K562 (cell line): ENCODE measurements around the gene CS. TPM values are rescaled to one million over a fixed set of nuclear protein-coding genes. Genes with fewer than 3 reads are reported as not detected.
A peak's percentile ranks its signal among the peaks of the same experiment; 100 is the strongest.

ENCODE experiments used
- ARID1B ChIP-seq: fragments of 450-650 bp; IDR thresholded peaks from 2 replicates; pipeline ENCODE4 v1.6.1; 2016; ENCODE audit warnings: antibody characterized with exemption, mild to moderate bottlenecking, inconsistent platforms
- BCL6 ChIP-seq: fragments of 250-450 bp; sonication (Bioruptor Pico); IDR thresholded peaks from 2 replicates; pipeline ENCODE4 v1.4.0; 2020
- CBX8 ChIP-seq: fragments of 200-600 bp; sonication (generic); IDR thresholded peaks from 2 replicates; pipeline ENCODE4 v1.6.1; 2012; ENCODE audit warnings: borderline replicate concordance, mixed run types, low read depth, mild to moderate bottlenecking, moderate library complexity, mixed read lengths, low read length, control low read depth, inconsistent platforms; ENCODE audit not compliant: poor library complexity, severe bottlenecking; ENCODE audit errors: extremely low read depth
- CCAR2 ChIP-seq: fragments of 200-400 bp; formaldehyde crosslinking; IDR thresholded peaks from 2 replicates; pipeline ENCODE4 v1.6.1; 2017; ENCODE audit warnings: mild to moderate bottlenecking, low read depth, low read length
- CHCHD3 ChIP-seq: fragments of 250-450 bp; sonication (Bioruptor Pico); IDR thresholded peaks from 2 replicates; pipeline ENCODE4 v2.1.2; 2022; ENCODE audit warnings: mild to moderate bottlenecking
- CREB1 ChIP-seq, 2 experiments: sonication (generic) in 1 of 2; formaldehyde crosslinking in 1 of 2; IDR thresholded peaks; 2 replicates each; pipeline versions ENCODE4 v1.6.1 to v1.8.0; 2012 to 2022; ENCODE audit warnings: inconsistent platforms in 1 of 2, mild to moderate bottlenecking in 1 of 2, missing genetic modification reagents in 1 of 2, moderate library complexity in 1 of 2
- DLX4 ChIP-seq: fragments of 250-450 bp; sonication (Bioruptor Pico); IDR thresholded peaks from 2 replicates; pipeline ENCODE4 v1.6.1; 2021; ENCODE audit warnings: mild to moderate bottlenecking
- ERF ChIP-seq: fragments of 450-650 bp; formaldehyde crosslinking; IDR thresholded peaks from 2 replicates; pipeline ENCODE4 v1.4.0; 2020; ENCODE audit warnings: mild to moderate bottlenecking, mixed read lengths
- ETV6 ChIP-seq, 3 experiments: fragments of 150-350 bp in 1 of 3; sonication (generic) in 1 of 3; formaldehyde crosslinking in 1 of 3; IDR thresholded peaks; 2 replicates each; pipeline versions ENCODE4 v1.6.1 to v1.8.0; 2014 to 2022; ENCODE audit warnings: borderline replicate concordance in 2 of 3, low read depth in 2 of 3, antibody characterized with exemption in 1 of 3, low read length in 1 of 3, mild to moderate bottlenecking in 1 of 3, missing genetic modification reagents in 1 of 3
- FOXA1 ChIP-seq: fragments of 450-650 bp; IDR thresholded peaks from 2 replicates; pipeline ENCODE4 v1.6.1; 2016; ENCODE audit warnings: mild to moderate bottlenecking, borderline replicate concordance
- GATA2 ChIP-seq: sonication (generic); formaldehyde crosslinking; IDR thresholded peaks from 2 replicates; pipeline ENCODE4 v1.4.0; 2020; ENCODE audit warnings: mild to moderate bottlenecking, missing genetic modification reagents
- GTF2E2 ChIP-seq: fragments of 200-800 bp; sonication (Bioruptor generic); IDR thresholded peaks from 2 replicates; pipeline ENCODE4 v1.6.1; 2016; ENCODE audit warnings: missing genetic modification characterization, missing compliant biosample characterization
- IRF2 ChIP-seq: sonication (generic); formaldehyde crosslinking; IDR thresholded peaks from 2 replicates; pipeline ENCODE4 v1.8.1; 2022; ENCODE audit warnings: mild to moderate bottlenecking, missing genetic modification reagents
- MCM2 ChIP-seq: fragments of 450-650 bp; IDR thresholded peaks from 2 replicates; pipeline ENCODE4 v1.6.1; 2017; ENCODE audit warnings: low read depth, mild to moderate bottlenecking
- MIER1 ChIP-seq: fragments of 450-650 bp; IDR thresholded peaks from 2 replicates; pipeline ENCODE4 v1.6.1; 2016; ENCODE audit warnings: antibody characterized with exemption, mild to moderate bottlenecking, low read depth
- NCOA2 ChIP-seq, 2 experiments: fragments of 450-650 bp; IDR thresholded peaks; 2 replicates each; pipeline ENCODE4 v1.6.1; 2018; ENCODE audit warnings: mild to moderate bottlenecking in 2 of 2, moderate library complexity in 1 of 2; ENCODE audit not compliant: partially characterized antibody in 2 of 2
- NCOA6 ChIP-seq: fragments of 450-650 bp; IDR thresholded peaks from 2 replicates; pipeline ENCODE4 v1.6.1; 2017; ENCODE audit warnings: mild to moderate bottlenecking
- NFATC3 ChIP-seq: fragments of 450-650 bp; IDR thresholded peaks from 2 replicates; pipeline ENCODE4 v1.6.1; 2017; ENCODE audit warnings: mild to moderate bottlenecking
- NR4A1 ChIP-seq, 2 experiments: fragments of 250-450 bp in 1 of 2; fragments of 450-650 bp in 1 of 2; sonication (Bioruptor Pico) in 1 of 2; IDR thresholded peaks; 2 replicates each; pipeline versions ENCODE4 v1.4.0 to v1.6.1; 2016 to 2020; ENCODE audit warnings: mild to moderate bottlenecking in 2 of 2, missing compliant biosample characterization in 1 of 2, missing genetic modification characterization in 1 of 2, moderate library complexity in 1 of 2
- PURB ChIP-seq: sonication (generic); formaldehyde crosslinking; IDR thresholded peaks from 2 replicates; pipeline ENCODE4 v1.9.0; 2021; ENCODE audit warnings: low read depth, mild to moderate bottlenecking, missing genetic modification reagents
- RBM15 ChIP-seq: fragments of 200-400 bp; formaldehyde crosslinking; IDR thresholded peaks from 2 replicates; pipeline ENCODE4 v1.6.1; 2018; ENCODE audit warnings: mild to moderate bottlenecking, low read length, moderate library complexity; ENCODE audit not compliant: insufficient read depth
- SIN3A ChIP-seq, 2 experiments: fragments of 150-350 bp in 1 of 2; IDR thresholded peaks; 2 replicates each; pipeline ENCODE4 v1.6.1; 2011 to 2016; ENCODE audit warnings: borderline replicate concordance in 2 of 2, low read depth in 2 of 2, low read length in 2 of 2, mild to moderate bottlenecking in 2 of 2, moderate library complexity in 2 of 2; ENCODE audit not compliant: control insufficient read depth in 1 of 2
- SMAD2 ChIP-seq: fragments of 150-350 bp; IDR thresholded peaks from 2 replicates; pipeline ENCODE4 v1.6.1; 2014; ENCODE audit warnings: low read depth, mild to moderate bottlenecking, low read length
- TAF1 ChIP-seq: IDR thresholded peaks from 2 replicates; pipeline ENCODE4 v1.6.1; 2011; ENCODE audit warnings: mild to moderate bottlenecking, low read length, moderate library complexity; ENCODE audit not compliant: insufficient read depth, control insufficient read depth, severe bottlenecking; ENCODE audit errors: extremely low read depth
- WHSC1 ChIP-seq: IDR thresholded peaks from one replicate; pipeline ENCODE4 v1.6.1; 2012; ENCODE audit warnings: low read length, control low read depth, inconsistent platforms
- YBX1 ChIP-seq: fragments of 450-650 bp; IDR thresholded peaks from 2 replicates; pipeline ENCODE4 v1.7.1; 2016; ENCODE audit warnings: mild to moderate bottlenecking
- ZNF143 ChIP-seq: sonication (generic); formaldehyde crosslinking; IDR thresholded peaks from 2 replicates; pipeline ENCODE4 v1.9.0; 2022; ENCODE audit warnings: mild to moderate bottlenecking, missing genetic modification reagents
- ZNF324 ChIP-seq: fragments of 250-450 bp; sonication (Bioruptor Pico); IDR thresholded peaks from 2 replicates; pipeline ENCODE4 v1.4.0; 2020; ENCODE audit warnings: mild to moderate bottlenecking
- ZNF445 ChIP-seq: fragments of 250-450 bp; sonication (Bioruptor Pico); IDR thresholded peaks from 2 replicates; pipeline ENCODE4 v1.4.0; 2020; ENCODE audit warnings: low read depth, mild to moderate bottlenecking, moderate library complexity
- polyA plus RNA-seq, 8 experiments: library from polyadenylated mRNA; depleted of rRNA in 4 of 8; stranded (reverse) in 5 of 8; unstranded in 3 of 8; fragments of >200 nt; fragmentation: Nextera tagmentation in 2 of 8; fragmentation: Illumina TruSeq in 1 of 8; extraction: Ambion mirVana in 2 of 8; extraction: Trizol in 1 of 8; gene quantifications; 2 replicates each; pipeline versions ENCODE4 v1.2.1 to v1.2.3, GENCODE V29; 2011 to 2014; ENCODE audit warnings: inconsistent platforms in 1 of 8, missing spikeins in 1 of 8
- total RNA-seq, 7 experiments: library from RNA; depleted of rRNA in 6 of 7; stranded (reverse); fragments of >200 nt in 6 of 7; fragmentation: Illumina TruSeq in 2 of 7; extraction: Trizol in 2 of 7; gene quantifications; 2 replicates each; pipeline versions ENCODE4 v1.2.1 to v1.2.3, GENCODE V29; 2011 to 2021; ENCODE audit warnings: low replicate concordance in 1 of 7

CS gene
- total and polyA plus RNA-seq, 9 of the 15 experiments (the other 6 are each of a cell fraction or from before 2014, with no cell fraction given), result 99.9 to 390 (median 149) TPM

- TF ChIP-seq TAF1, result peak; percentile 52
- TF ChIP-seq GTF2E2 (tag), result peak; percentile 64; the same call in 1 of the 2 replicates
- TF ChIP-seq ZNF143 (CRISPR knock-in tag), result no peak
- TF ChIP-seq NCOA2 (IDR thresholded peaks at IDR 0.05; ENCODE audit: partially characterized antibody in 2 of 2), result no peak
- no peak for TF ChIP-seq MIER1
- no peak for TF ChIP-seq NR4A1 (CRISPR knock-in tag; IDR thresholded peaks at IDR 0.05)
- no peak; the same call in 1 of the 2 replicates for TF ChIP-seq NR4A1 (tag; IDR thresholded peaks at IDR 0.05)
- TF ChIP-seq PURB, result no peak
- no peak for TF ChIP-seq MCM2
- TF ChIP-seq ZNF445 (CRISPR knock-in tag), result no peak
- no peak for TF ChIP-seq SMAD2
- no peak for TF ChIP-seq RBM15
- peak; percentile 56 for TF ChIP-seq ARID1B
- 0 out of 2 replicates have a peak, but pooled peaks have one; percentile 72 for TF ChIP-seq NFATC3
- TF ChIP-seq ERF (CRISPR knock-in tag), result no peak
- no peak for TF ChIP-seq DLX4 (CRISPR knock-in tag)
- TF ChIP-seq CREB1 (IDR thresholded peaks at IDR 0.05), result peak; percentile 53
- peak; percentile 70 for TF ChIP-seq CREB1 (CRISPR knock-in tag; IDR thresholded peaks at IDR 0.05)
- TF ChIP-seq CHCHD3 (CRISPR knock-in tag), result no peak
- TF ChIP-seq BCL6 (CRISPR knock-in tag), result no peak
- TF ChIP-seq ETV6 (IDR thresholded peaks at IDR 0.05; ENCODE audit: borderline replicate concordance in 1 of 2, low read depth in 2 of 2, low read length in 1 of 2), result peak; percentile 65 to 73; a peak in 2 of 4 replicates
- no peak for TF ChIP-seq ETV6 (CRISPR knock-in tag; IDR thresholded peaks at IDR 0.05; ENCODE audit: borderline replicate concordance)
- no peak for TF ChIP-seq CCAR2
- no peak for TF ChIP-seq CBX8
- no peak for TF ChIP-seq FOXA1
- 0 out of 2 replicates have a peak, but pooled peaks have one; percentile 10 for TF ChIP-seq GATA2 (CRISPR knock-in tag)
- no peak for TF ChIP-seq NCOA6
- 0 out of 2 replicates have a peak, but pooled peaks have one; percentile 16 for TF ChIP-seq ZNF324 (CRISPR knock-in tag)
- TF ChIP-seq IRF2 (CRISPR knock-in tag), result no peak
- TF ChIP-seq YBX1, result no peak
- no peak for TF ChIP-seq WHSC1
- TF ChIP-seq SIN3A (IDR thresholded peaks at IDR 0.05; ENCODE audit: borderline replicate concordance in 2 of 2, control insufficient read depth in 1 of 2, low read depth in 2 of 2, low read length in 2 of 2), result no peak
These were observed 36.4 kb upstream of the CS start (continued) for GRCh38 chr12:56336361-56337167.
